HEK293 (cell line): ENCODE results near the gene LPP.

ENCODE experiments used
- GFI1B ChIP-seq: fragments of 450-650 bp; formaldehyde crosslinking; IDR thresholded peaks from 2 replicates; pipeline ENCODE4 v1.5.1; 2016; ENCODE audit warnings: missing biosample characterization, missing genetic modification characterization
- GLIS2 ChIP-seq: fragments of 450-650 bp; formaldehyde crosslinking; IDR thresholded peaks from 2 replicates; pipeline ENCODE4 v1.5.1; 2016; ENCODE audit warnings: missing biosample characterization, missing genetic modification characterization
- HIC1 ChIP-seq: fragments of 450-650 bp; formaldehyde crosslinking; IDR thresholded peaks from 2 replicates; pipeline ENCODE4 v1.5.1; 2016; ENCODE audit warnings: missing biosample characterization, missing genetic modification characterization
- KLF10 ChIP-seq: fragments of 450-650 bp; IDR thresholded peaks from 2 replicates; pipeline ENCODE4 v1.5.1; 2018; ENCODE audit warnings: missing biosample characterization, mild to moderate bottlenecking, missing genetic modification characterization
- MYNN ChIP-seq: fragments of 450-650 bp; formaldehyde crosslinking; IDR thresholded peaks from 2 replicates; pipeline ENCODE4 v1.5.1; 2016; ENCODE audit warnings: missing biosample characterization, missing genetic modification characterization, borderline replicate concordance
- SP3 ChIP-seq: fragments of 450-650 bp; formaldehyde crosslinking; IDR thresholded peaks from 2 replicates; pipeline ENCODE4 v1.5.1; 2016; ENCODE audit warnings: missing biosample characterization, missing genetic modification characterization
- SP7 ChIP-seq: fragments of 450-650 bp; formaldehyde crosslinking; IDR thresholded peaks from 2 replicates; pipeline ENCODE4 v1.5.1; 2016; ENCODE audit warnings: missing biosample characterization, missing genetic modification characterization
- TCF7L2 ChIP-seq: IDR thresholded peaks from 2 replicates; pipeline ENCODE4 v1.6.1; 2011; ENCODE audit warnings: low read depth, mild to moderate bottlenecking, inconsistent platforms, low read length, moderate library complexity, borderline replicate concordance
- WT1 ChIP-seq: fragments of 450-650 bp; formaldehyde crosslinking; IDR thresholded peaks from 2 replicates; pipeline ENCODE4 v1.5.1; 2016; ENCODE audit warnings: missing biosample characterization, missing genetic modification characterization
- YY2 ChIP-seq: fragments of 450-650 bp; formaldehyde crosslinking; IDR thresholded peaks from 2 replicates; pipeline ENCODE4 v1.5.1; 2016; ENCODE audit warnings: missing biosample characterization, missing genetic modification characterization
- ZBTB8A ChIP-seq: fragments of 450-650 bp; formaldehyde crosslinking; IDR thresholded peaks from 2 replicates; pipeline ENCODE4 v1.5.1; 2016; ENCODE audit warnings: missing biosample characterization, missing genetic modification characterization
- ZFP41 ChIP-seq: fragments of 450-650 bp; formaldehyde crosslinking; IDR thresholded peaks from 2 replicates; pipeline ENCODE4 v1.5.1; 2016; ENCODE audit warnings: missing biosample characterization, missing genetic modification characterization, borderline replicate concordance
- ZFP69B ChIP-seq: fragments of 450-650 bp; formaldehyde crosslinking; IDR thresholded peaks from 2 replicates; pipeline ENCODE4 v1.5.1; 2016; ENCODE audit warnings: missing biosample characterization, missing genetic modification characterization
- ZNF138 ChIP-seq: fragments of 450-650 bp; formaldehyde crosslinking; IDR thresholded peaks from 2 replicates; pipeline ENCODE4 v1.5.1; 2016; ENCODE audit warnings: missing biosample characterization, missing genetic modification characterization, borderline replicate concordance
- ZNF157 ChIP-seq: fragments of 450-650 bp; formaldehyde crosslinking; IDR thresholded peaks from 2 replicates; pipeline ENCODE4 v1.5.1; 2016; ENCODE audit warnings: missing biosample characterization, missing genetic modification characterization
- ZNF16 ChIP-seq: fragments of 450-650 bp; formaldehyde crosslinking; IDR thresholded peaks from 2 replicates; pipeline ENCODE4 v1.5.1; 2016; ENCODE audit warnings: low read depth, missing biosample characterization, missing genetic modification characterization
- ZNF24 ChIP-seq: fragments of 450-650 bp; formaldehyde crosslinking; IDR thresholded peaks from 2 replicates; pipeline ENCODE4 v1.5.1; 2016; ENCODE audit warnings: missing biosample characterization, missing genetic modification characterization
- ZNF280D ChIP-seq: fragments of 450-650 bp; formaldehyde crosslinking; IDR thresholded peaks from 2 replicates; pipeline ENCODE4 v1.5.1; 2016; ENCODE audit warnings: missing biosample characterization, missing genetic modification characterization
- ZNF350 ChIP-seq: fragments of 450-650 bp; formaldehyde crosslinking; IDR thresholded peaks from 2 replicates; pipeline ENCODE4 v1.5.0; 2017; ENCODE audit warnings: missing biosample characterization, mild to moderate bottlenecking, missing genetic modification characterization
- ZNF37A ChIP-seq: fragments of 450-650 bp; IDR thresholded peaks from 2 replicates; pipeline ENCODE4 v1.5.1; 2018; ENCODE audit warnings: missing biosample characterization, missing genetic modification characterization
- ZNF555 ChIP-seq: fragments of 450-650 bp; formaldehyde crosslinking; conservative IDR thresholded peaks from 2 replicates; pipeline ENCODE4 v1.5.1; 2017; ENCODE audit warnings: missing biosample characterization, mild to moderate bottlenecking, missing genetic modification characterization, inconsistent platforms
- ZNF629 ChIP-seq: fragments of 450-650 bp; formaldehyde crosslinking; IDR thresholded peaks from 2 replicates; pipeline ENCODE4 v1.5.1; 2017; ENCODE audit warnings: missing biosample characterization, missing genetic modification characterization
- ZXDB ChIP-seq: fragments of 450-650 bp; formaldehyde crosslinking; IDR thresholded peaks from 2 replicates; pipeline ENCODE4 v1.5.1; 2016; ENCODE audit warnings: missing biosample characterization, missing genetic modification characterization
- TF ChIP-seq, protein P1 (sequence below): fragments of 450-650 bp; IDR thresholded peaks from 2 replicates; pipeline ENCODE4 v1.5.1; 2018; ENCODE audit warnings: missing biosample characterization, mild to moderate bottlenecking, missing genetic modification characterization
- TF ChIP-seq, protein P2 (sequence below): fragments of 450-650 bp; formaldehyde crosslinking; IDR thresholded peaks from 2 replicates; pipeline ENCODE4 v1.5.1; 2016; ENCODE audit warnings: missing biosample characterization, missing genetic modification characterization
- TF ChIP-seq, protein P3 (sequence below): fragments of 450-650 bp; formaldehyde crosslinking; IDR thresholded peaks from 2 replicates; pipeline ENCODE4 v1.5.1; 2016; ENCODE audit warnings: missing biosample characterization, missing genetic modification characterization

LPP gene

DNA sequence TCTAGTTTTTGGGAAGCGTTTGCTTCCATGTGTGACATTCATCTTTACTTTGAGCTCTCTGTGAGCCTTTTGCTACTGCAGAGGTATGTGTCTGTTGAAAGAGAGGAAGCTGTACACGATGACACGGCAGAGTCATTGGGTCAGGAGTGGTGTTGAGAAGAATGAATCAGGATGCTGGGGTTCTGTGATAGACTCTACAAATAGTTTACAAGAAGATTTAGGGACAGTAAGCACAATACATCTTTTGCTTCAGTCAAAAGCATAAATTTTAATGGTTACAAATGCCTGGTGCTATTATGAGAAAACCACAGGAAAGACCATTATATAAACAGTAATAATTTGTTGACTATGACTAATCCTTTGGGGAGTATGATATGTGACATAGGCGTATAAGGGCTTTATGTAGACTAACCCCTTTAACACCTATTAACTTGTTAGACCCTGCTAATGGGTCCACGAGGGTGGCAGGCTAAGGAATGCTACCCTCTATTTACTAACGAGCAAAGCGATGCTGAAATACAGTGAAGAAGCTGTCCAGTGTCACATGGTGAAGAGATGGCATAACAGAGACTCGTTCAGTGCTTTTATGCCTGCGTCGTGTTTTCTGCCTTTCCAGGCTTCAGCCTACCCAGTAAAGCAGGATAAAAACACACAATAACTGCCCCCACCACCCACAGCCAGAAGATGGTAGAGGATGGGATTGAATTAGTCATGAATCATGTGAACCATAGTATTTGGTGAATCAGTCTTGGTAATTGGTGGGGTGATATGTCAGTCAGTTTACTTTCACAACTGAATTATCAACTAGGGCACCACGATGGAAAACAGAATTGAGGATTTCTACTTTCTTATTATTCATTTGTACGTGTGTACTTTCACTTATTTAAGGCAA, 118.8 kb downstream of the LPP start (continued):
- TF ChIP-seq ZNF280D (tag by site-specific recombination) (no peak), MYNN (tag by site-specific recombination) (peak; percentile 71), ZNF37A (tag by site-specific recombination) (no peak), ZNF157 (tag by site-specific recombination) (no peak), SP3 (tag by site-specific recombination) (0 out of 2 replicates have a peak, but pooled peaks have one; percentile 16), YY2 (tag by site-specific recombination) (no peak), KLF10 (tag by site-specific recombination) (peak; percentile 66), ZNF350 (tag by site-specific recombination) (no peak), HIC1 (tag by site-specific recombination) (peak; percentile 89), ZNF555 (tag by site-specific recombination) (no peak), ZNF24 (tag by site-specific recombination) (peak; percentile 77), GLIS2 (tag by site-specific recombination) (0 out of 2 replicates have a peak, but pooled peaks have one; percentile 18), ZXDB (peak; percentile 44; the same call in 1 of the 2 replicates), ZBTB8A (tag by site-specific recombination) (peak; percentile 72), WT1 (tag by site-specific recombination) (peak; percentile 96), ZNF16 (tag by site-specific recombination) (no peak), ZNF629 (peak; percentile 91), ZNF138 (tag by site-specific recombination) (no peak), ZFP41 (no peak), SP7 (tag by site-specific recombination) (peak; percentile 86), ZFP69B (tag by site-specific recombination) (peak; percentile 68), TCF7L2 (no peak), GFI1B (tag by site-specific recombination) (peak; percentile 56; the same call in 1 of the 2 replicates)
- TF ChIP-seq, protein P1, sequence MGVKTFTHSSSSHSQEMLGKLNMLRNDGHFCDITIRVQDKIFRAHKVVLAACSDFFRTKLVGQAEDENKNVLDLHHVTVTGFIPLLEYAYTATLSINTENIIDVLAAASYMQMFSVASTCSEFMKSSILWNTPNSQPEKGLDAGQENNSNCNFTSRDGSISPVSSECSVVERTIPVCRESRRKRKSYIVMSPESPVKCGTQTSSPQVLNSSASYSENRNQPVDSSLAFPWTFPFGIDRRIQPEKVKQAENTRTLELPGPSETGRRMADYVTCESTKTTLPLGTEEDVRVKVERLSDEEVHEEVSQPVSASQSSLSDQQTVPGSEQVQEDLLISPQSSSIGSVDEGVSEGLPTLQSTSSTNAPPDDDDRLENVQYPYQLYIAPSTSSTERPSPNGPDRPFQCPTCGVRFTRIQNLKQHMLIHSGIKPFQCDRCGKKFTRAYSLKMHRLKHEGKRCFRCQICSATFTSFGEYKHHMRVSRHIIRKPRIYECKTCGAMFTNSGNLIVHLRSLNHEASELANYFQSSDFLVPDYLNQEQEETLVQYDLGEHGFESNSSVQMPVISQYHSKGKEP (tag by site-specific recombination): 0 out of 2 replicates have a peak, but pooled peaks have one; percentile 30
- TF ChIP-seq, protein P2, sequence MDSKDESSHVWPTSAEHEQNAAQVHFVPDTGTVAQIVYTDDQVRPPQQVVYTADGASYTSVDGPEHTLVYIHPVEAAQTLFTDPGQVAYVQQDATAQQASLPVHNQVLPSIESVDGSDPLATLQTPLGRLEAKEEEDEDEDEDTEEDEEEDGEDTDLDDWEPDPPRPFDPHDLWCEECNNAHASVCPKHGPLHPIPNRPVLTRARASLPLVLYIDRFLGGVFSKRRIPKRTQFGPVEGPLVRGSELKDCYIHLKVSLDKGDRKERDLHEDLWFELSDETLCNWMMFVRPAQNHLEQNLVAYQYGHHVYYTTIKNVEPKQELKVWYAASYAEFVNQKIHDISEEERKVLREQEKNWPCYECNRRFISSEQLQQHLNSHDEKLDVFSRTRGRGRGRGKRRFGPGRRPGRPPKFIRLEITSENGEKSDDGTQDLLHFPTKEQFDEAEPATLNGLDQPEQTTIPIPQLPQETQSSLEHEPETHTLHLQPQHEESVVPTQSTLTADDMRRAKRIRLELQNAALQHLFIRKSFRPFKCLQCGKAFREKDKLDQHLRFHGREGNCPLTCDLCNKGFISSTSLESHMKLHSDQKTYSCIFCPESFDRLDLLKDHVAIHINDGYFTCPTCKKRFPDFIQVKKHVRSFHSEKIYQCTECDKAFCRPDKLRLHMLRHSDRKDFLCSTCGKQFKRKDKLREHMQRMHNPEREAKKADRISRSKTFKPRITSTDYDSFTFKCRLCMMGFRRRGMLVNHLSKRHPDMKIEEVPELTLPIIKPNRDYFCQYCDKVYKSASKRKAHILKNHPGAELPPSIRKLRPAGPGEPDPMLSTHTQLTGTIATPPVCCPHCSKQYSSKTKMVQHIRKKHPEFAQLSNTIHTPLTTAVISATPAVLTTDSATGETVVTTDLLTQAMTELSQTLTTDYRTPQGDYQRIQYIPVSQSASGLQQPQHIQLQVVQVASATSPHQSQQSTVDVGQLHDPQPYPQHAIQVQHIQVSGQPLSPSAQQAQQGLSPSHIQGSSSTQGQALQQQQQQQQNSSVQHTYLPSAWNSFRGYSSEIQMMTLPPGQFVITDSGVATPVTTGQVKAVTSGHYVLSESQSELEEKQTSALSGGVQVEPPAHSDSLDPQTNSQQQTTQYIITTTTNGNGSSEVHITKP (tag by site-specific recombination): no peak
- TF ChIP-seq, protein P3, sequence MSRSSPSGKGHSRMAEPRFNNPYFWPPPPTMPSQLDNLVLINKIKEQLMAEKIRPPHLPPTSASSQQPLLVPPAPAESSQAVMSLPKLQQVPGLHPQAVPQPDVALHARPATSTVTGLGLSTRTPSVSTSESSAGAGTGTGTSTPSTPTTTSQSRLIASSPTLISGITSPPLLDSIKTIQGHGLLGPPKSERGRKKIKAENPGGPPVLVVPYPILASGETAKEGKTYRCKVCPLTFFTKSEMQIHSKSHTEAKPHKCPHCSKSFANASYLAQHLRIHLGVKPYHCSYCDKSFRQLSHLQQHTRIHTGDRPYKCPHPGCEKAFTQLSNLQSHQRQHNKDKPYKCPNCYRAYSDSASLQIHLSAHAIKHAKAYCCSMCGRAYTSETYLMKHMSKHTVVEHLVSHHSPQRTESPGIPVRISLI (tag by site-specific recombination): peak; percentile 25; the same call in 1 of the 2 replicates
